GM12872 (cell line): ENCODE measurements around the gene GET4.

Source experiments
- CTCF ChIP-seq: IDR thresholded peaks from 3 replicates; pipeline ENCODE4 v1.5.1; 2011; ENCODE audit warnings: low read depth, mild to moderate bottlenecking, low read length, moderate library complexity; ENCODE audit not compliant: insufficient read depth

Gene GET4

GRCh38 chr7:859359-860030, 16.9 kb upstream of the GET4 start:
- no peak for TF ChIP-seq CTCF

- no peak for TF ChIP-seq CTCF
These were observed 16.2 kb upstream of the GET4 start for GRCh38 chr7:860149-860548.

GRCh38 chr7:861222-861621, 15.1 kb upstream of the GET4 start:
- TF ChIP-seq CTCF: no peak

- no peak for TF ChIP-seq CTCF
These were observed 14.2 kb upstream of the GET4 start for GRCh38 chr7:862157-862556.

- no peak for TF ChIP-seq CTCF
These were observed 13.2 kb upstream of the GET4 start for GRCh38 chr7:863106-863505.

GRCh38 chr7:865921-866320, 10.4 kb upstream of the GET4 start:
- no peak for TF ChIP-seq CTCF

GRCh38 chr7:867001-867405, 9.4 kb upstream of the GET4 start:
- no peak for TF ChIP-seq CTCF
